Loucy (cell line): ENCODE data around the gene STK33.

Source experiments
- H2AFZ ChIP-seq: fragments of 200-600 bp; sonication (generic); 2 replicates; pipeline ENCODE4 v1.6.0; 2016; ENCODE audit warnings: antibody characterized with exemption, mild to moderate bottlenecking, low read length, moderate library complexity
- H3F3A ChIP-seq: fragments of 200-600 bp; 2 replicates; pipeline ENCODE4 v1.6.0; 2016; ENCODE audit warnings: antibody characterized with exemption, low read depth, mild to moderate bottlenecking
- H3K27me3 ChIP-seq: fragments of 200-600 bp; sonication (generic); 2 replicates; pipeline ENCODE4 v1.6.1; 2014; ENCODE audit warnings: low read length, mild to moderate bottlenecking; ENCODE audit not compliant: insufficient read depth, poor library complexity, severe bottlenecking
- H3K36me3 ChIP-seq: fragments of 200-600 bp; sonication (generic); 2 replicates; pipeline ENCODE4 v1.6.1; 2016; ENCODE audit warnings: low read length; ENCODE audit not compliant: insufficient read depth
- H3K4me1 ChIP-seq: fragments of 200-600 bp; sonication (generic); 2 replicates; pipeline ENCODE4 v1.5.1; 2014; ENCODE audit warnings: low read length, mild to moderate bottlenecking; ENCODE audit not compliant: insufficient read depth, poor library complexity, severe bottlenecking
- H3K4me2 ChIP-seq: fragments of 200-600 bp; sonication (generic); 2 replicates; pipeline ENCODE4 v1.6.0; 2014; ENCODE audit warnings: antibody characterized with exemption, low read length, low read depth, mild to moderate bottlenecking; ENCODE audit not compliant: poor library complexity, severe bottlenecking
- H3K4me3 ChIP-seq: fragments of 200-600 bp; sonication (generic); 2 replicates; pipeline ENCODE4 v1.5.1; 2014; ENCODE audit warnings: low read length, mild to moderate bottlenecking, mixed read lengths; ENCODE audit not compliant: poor library complexity, severe bottlenecking
- H3K79me2 ChIP-seq: fragments of 200-600 bp; sonication (generic); 2 replicates; pipeline ENCODE4 v1.6.1; 2014; ENCODE audit warnings: low read length; ENCODE audit not compliant: insufficient read depth
- H3K9ac ChIP-seq: fragments of 200-600 bp; sonication (generic); 2 replicates; pipeline ENCODE4 v1.6.0; 2014; ENCODE audit warnings: mild to moderate bottlenecking, low read depth, low read length, moderate library complexity; ENCODE audit not compliant: poor library complexity, severe bottlenecking
- H3K9me2 ChIP-seq: fragments of 200-600 bp; sonication (generic); replicated peaks from 2 replicates; pipeline ENCODE4 v1.6.1; 2016; ENCODE audit warnings: low read depth, low read length, mixed read lengths
- H3K9me3 ChIP-seq: fragments of 200-600 bp; sonication (generic); 2 replicates; pipeline ENCODE4 v1.6.1; 2014; ENCODE audit warnings: mild to moderate bottlenecking, antibody characterized with exemption, low read length, low read depth; ENCODE audit not compliant: insufficient read depth
- H4K20me1 ChIP-seq: fragments of 200-600 bp; sonication (generic); 2 replicates; pipeline ENCODE4 v1.6.0; 2014; ENCODE audit warnings: antibody characterized with exemption, low read length, mild to moderate bottlenecking; ENCODE audit not compliant: insufficient read depth, poor library complexity, severe bottlenecking
- EZH2phosphoT487 ChIP-seq: fragments of 200-600 bp; IDR thresholded peaks from 2 replicates; pipeline ENCODE4 v1.6.1; 2018; ENCODE audit warnings: antibody characterized with exemption, mild to moderate bottlenecking, moderate library complexity, borderline replicate concordance
- TF ChIP-seq, protein P1 (sequence below): fragments of 200-600 bp; sonication (generic); conservative IDR thresholded peaks from 2 replicates; pipeline ENCODE4 v1.5.1; 2014; ENCODE audit warnings: mild to moderate bottlenecking, antibody characterized with exemption, low read length

STK33 gene

GRCh38 chr11:8545698-8546366, 48.2 kb downstream of the STK33 start:
- H3K4me2 ChIP-seq, result no peak overlapping the region
- H3K9me3 ChIP-seq, result no peaks in the 10 kb centered on the region
- H2AFZ ChIP-seq, result no peak overlapping the region
- H3F3A ChIP-seq, result no peaks in the 10 kb centered on the region
- H3K9me2 ChIP-seq, result no peaks in the 10 kb centered on the region
- H3K4me1 ChIP-seq, result peaks cover 9% of the 10 kb centered on the region
- no peaks in the 10 kb centered on the region for H3K79me2 ChIP-seq
- H4K20me1 ChIP-seq, result no peaks in the 10 kb centered on the region
- no peaks in the 10 kb centered on the region for H3K27me3 ChIP-seq
- H3K9ac ChIP-seq, result no peak overlapping the region
- TF ChIP-seq EZH2phosphoT487, result no peak
- TF ChIP-seq, protein P1, sequence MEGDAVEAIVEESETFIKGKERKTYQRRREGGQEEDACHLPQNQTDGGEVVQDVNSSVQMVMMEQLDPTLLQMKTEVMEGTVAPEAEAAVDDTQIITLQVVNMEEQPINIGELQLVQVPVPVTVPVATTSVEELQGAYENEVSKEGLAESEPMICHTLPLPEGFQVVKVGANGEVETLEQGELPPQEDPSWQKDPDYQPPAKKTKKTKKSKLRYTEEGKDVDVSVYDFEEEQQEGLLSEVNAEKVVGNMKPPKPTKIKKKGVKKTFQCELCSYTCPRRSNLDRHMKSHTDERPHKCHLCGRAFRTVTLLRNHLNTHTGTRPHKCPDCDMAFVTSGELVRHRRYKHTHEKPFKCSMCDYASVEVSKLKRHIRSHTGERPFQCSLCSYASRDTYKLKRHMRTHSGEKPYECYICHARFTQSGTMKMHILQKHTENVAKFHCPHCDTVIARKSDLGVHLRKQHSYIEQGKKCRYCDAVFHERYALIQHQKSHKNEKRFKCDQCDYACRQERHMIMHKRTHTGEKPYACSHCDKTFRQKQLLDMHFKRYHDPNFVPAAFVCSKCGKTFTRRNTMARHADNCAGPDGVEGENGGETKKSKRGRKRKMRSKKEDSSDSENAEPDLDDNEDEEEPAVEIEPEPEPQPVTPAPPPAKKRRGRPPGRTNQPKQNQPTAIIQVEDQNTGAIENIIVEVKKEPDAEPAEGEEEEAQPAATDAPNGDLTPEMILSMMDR, result no peak
- no peaks in the 10 kb centered on the region for H3K36me3 ChIP-seq
- no peak overlapping the region for H3K4me3 ChIP-seq

DNA sequence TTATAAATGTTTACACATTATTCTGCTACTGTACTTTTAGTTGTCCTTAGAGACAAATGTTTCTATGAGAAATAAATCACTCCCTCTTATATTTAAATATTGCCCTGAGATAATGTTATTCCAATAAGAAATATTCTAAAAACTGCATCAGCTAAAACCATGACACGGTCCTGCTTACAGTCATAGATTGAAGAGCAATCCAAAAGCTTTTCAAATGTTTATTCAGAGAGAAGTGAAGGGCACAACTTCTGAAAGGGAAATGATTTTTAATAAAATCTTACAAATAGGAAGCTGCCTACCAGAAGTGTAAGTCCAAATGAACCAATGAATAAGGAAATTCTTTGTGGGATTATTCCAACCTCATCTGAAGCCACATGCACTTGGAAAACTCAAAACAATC, 49.2 kb downstream of the STK33 start:
- H3K4me3 ChIP-seq, result no peak overlapping the region
- no peaks in the 10 kb centered on the region for H4K20me1 ChIP-seq
- no peaks in the 10 kb centered on the region for H3F3A ChIP-seq
- peaks cover 13% of the 10 kb centered on the region for H3K4me1 ChIP-seq
- no peaks in the 10 kb centered on the region for H3K36me3 ChIP-seq
- H3K79me2 ChIP-seq, result peaks cover 3% of the 10 kb centered on the region; the same call in 1 of the 2 replicates
- H3K27me3 ChIP-seq, result no peaks in the 10 kb centered on the region
- no peak overlapping the region for H2AFZ ChIP-seq
- no peaks in the 10 kb centered on the region for H3K9me3 ChIP-seq
- no peak overlapping the region for H3K9ac ChIP-seq
- TF ChIP-seq, protein P1, result no peak
- TF ChIP-seq EZH2phosphoT487, result no peak
- no peaks in the 10 kb centered on the region for H3K9me2 ChIP-seq
- H3K4me2 ChIP-seq, result no peak overlapping the region

GRCh38 chr11:8543278-8543677, 50.8 kb downstream of the STK33 start:
- no peak overlapping the region for H3K4me3 ChIP-seq
- no peaks in the 10 kb centered on the region for H4K20me1 ChIP-seq
- H3K9me2 ChIP-seq, result no peaks in the 10 kb centered on the region
- H3K27me3 ChIP-seq, result no peaks in the 10 kb centered on the region
- H3K4me1 ChIP-seq, result peaks cover 13% of the 10 kb centered on the region
- H3F3A ChIP-seq, result no peaks in the 10 kb centered on the region
- no peaks in the 10 kb centered on the region for H3K9me3 ChIP-seq
- no peak for TF ChIP-seq EZH2phosphoT487
- TF ChIP-seq, protein P1, result no peak
- H3K9ac ChIP-seq, result no peak overlapping the region
- H3K79me2 ChIP-seq, result peaks cover 3% of the 10 kb centered on the region; the same call in 1 of the 2 replicates
- H3K36me3 ChIP-seq, result no peaks in the 10 kb centered on the region
- no peak overlapping the region for H3K4me2 ChIP-seq
- no peak overlapping the region for H2AFZ ChIP-seq
